Skeletal muscle tissue (tissue), 4 donors: ENCODE results near the gene MMRN1. TPM values are rescaled to one million over a fixed set of nuclear protein-coding genes. Genes with fewer than 3 reads are reported as not detected.

Experiments used
- H3K27ac ChIP-seq: one replicate; pipeline ENCODE4 v1.7.0; 2013; ENCODE audit warnings: mild to moderate bottlenecking, low read depth, low read length, inconsistent platforms
- H3K27me3 ChIP-seq, 3 donors: one replicate each; pipeline ENCODE4 v1.7.0; 2013; ENCODE audit warnings: low read length in 3 of 3; ENCODE audit not compliant: control insufficient read depth in 3 of 3, insufficient read depth in 3 of 3
- H3K36me3 ChIP-seq, 3 donors: one replicate each; pipeline ENCODE4 v1.7.0; 2013; ENCODE audit warnings: low read length in 3 of 3; ENCODE audit not compliant: control insufficient read depth in 3 of 3, insufficient read depth in 3 of 3
- H3K4me1 ChIP-seq, 3 donors: one replicate each; pipeline ENCODE4 v1.7.0; 2013; ENCODE audit warnings: low read length in 3 of 3, mild to moderate bottlenecking in 3 of 3; ENCODE audit not compliant: control insufficient read depth in 3 of 3, insufficient read depth in 3 of 3
- H3K4me3 ChIP-seq, 3 donors: one replicate each; pipeline ENCODE4 v1.7.0; 2013; ENCODE audit warnings: low read length in 3 of 3
- H3K9ac ChIP-seq, 3 donors: one replicate each; pipeline ENCODE4 v1.7.0; 2013; ENCODE audit warnings: low read length in 3 of 3, mild to moderate bottlenecking in 3 of 3, moderate library complexity in 2 of 3, low read depth in 1 of 3
- H3K9me3 ChIP-seq, 3 donors: one replicate each; pipeline ENCODE4 v1.7.0; 2013; ENCODE audit warnings: low read length in 3 of 3; ENCODE audit not compliant: control insufficient read depth in 3 of 3
- total RNA-seq: library from RNA; depleted of rRNA; stranded (reverse); fragments of >200 nt; gene quantifications from one replicate; pipeline ENCODE4 v1.2.3, GENCODE V29; 2014
- donor health status: Osteomylitis.

MMRN1 gene
- total RNA-seq, 1 donor from 2014 or later, result 9.4 TPM

DNA sequence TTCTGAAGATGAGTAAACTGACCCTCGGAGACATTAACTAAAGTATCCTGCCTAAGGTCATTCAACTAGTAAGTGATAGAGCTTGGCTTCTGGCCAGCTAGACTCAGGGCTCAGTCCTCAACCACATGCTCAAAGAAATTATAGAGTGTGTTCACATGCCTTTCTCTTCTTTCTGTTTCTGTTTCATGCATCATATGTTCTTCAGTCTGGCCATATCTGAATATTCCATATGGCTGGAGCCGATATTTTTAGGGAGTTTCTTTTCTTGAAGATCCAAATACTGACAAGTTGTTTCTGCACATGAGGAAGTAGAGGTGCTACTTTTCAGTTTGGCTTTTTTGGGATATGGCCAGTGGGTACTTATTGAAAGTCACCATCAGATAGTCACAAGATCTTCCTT lies 44.9 kb downstream of the MMRN1 start:
- H3K27me3 ChIP-seq, result no peaks in the 10 kb centered on the region
- H3K27ac ChIP-seq, result no peak overlapping the region
- no peaks in the 10 kb centered on the region for H3K9me3 ChIP-seq
- H3K9ac ChIP-seq, result no peak overlapping the region
- no peak overlapping the region for H3K4me3 ChIP-seq
- no peaks in the 10 kb centered on the region for H3K36me3 ChIP-seq
- H3K4me1 ChIP-seq, result no peaks in the 10 kb centered on the region

DNA sequence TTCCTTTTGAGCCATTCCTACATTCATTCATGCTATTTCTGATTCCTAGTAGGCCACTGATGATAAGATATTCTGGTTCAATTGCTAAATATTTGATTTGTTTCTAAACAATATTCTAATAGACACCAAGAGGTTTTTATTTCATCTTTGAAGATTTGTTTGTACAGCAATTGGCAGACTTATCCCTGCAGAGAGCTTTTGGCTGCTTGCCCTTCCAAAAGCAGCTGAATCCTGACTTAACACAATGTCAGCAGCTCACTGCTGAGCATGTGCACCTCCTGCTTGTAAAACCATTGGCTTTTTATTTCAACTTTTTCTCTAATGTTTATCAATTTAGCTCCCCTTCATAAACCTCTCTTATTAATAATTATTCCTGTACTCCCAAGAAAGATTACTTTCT lies 45.3 kb downstream of the MMRN1 start:
- Histone ChIP-seq H3K4me3 (no peak overlapping the region), H3K4me1 (no peaks in the 10 kb centered on the region), H3K9ac (no peak overlapping the region), H3K36me3 (no peaks in the 10 kb centered on the region), H3K27me3 (no peaks in the 10 kb centered on the region), H3K27ac (no peak overlapping the region), H3K9me3 (no peaks in the 10 kb centered on the region)

DNA sequence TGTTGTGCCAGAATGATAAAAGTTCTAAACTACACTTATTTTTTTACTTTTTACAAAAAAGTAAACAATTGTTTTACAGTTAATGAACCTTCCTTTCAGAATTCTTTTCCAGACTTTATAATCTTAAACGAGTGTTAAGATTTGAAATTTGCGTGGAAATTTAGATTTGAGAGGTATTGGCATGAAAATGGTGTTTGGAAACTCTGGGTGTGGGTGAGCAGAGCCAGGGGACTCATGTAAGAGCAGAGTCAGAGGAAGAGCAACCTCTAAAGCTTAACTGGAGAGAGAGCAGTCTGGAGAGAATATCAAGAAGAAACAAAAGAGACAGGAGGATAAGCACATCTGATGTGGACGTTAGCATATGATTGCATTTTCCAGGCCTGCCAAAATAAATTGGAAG lies 48.2 kb downstream of the MMRN1 start:
- Histone ChIP-seq H3K9ac (no peak overlapping the region), H3K4me1 (no peaks in the 10 kb centered on the region), H3K27me3 (no peaks in the 10 kb centered on the region), H3K4me3 (no peak overlapping the region), H3K9me3 (no peaks in the 10 kb centered on the region), H3K27ac (no peak overlapping the region), H3K36me3 (no peaks in the 10 kb centered on the region)

- no peaks in the 10 kb centered on the region for H3K9me3 ChIP-seq
- no peak overlapping the region for H3K27ac ChIP-seq
Observed at GRCh38 chr4:89949782-89950387, 55.2 kb downstream of the MMRN1 start.

DNA sequence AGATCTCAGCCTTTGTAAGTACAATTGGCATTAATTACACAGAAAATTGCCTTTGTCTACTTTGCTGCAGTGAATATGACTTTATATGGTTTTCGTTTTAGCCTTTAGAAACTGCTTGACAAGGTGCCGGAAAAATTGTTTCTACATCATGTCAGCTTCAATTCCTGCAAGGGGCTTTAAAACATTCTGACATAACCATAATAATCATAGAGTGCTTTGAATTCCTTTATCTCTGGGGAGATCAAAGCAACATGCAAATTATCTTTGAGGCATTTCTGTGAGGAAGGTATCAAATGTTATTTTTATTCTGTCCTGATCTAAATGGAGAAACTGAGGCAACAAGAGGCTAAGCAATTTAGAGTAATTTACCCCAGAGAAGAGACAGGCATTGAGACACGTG lies 57.8 kb downstream of the MMRN1 start:
- H3K9ac ChIP-seq, result no peak overlapping the region
- no peaks in the 10 kb centered on the region for H3K36me3 ChIP-seq
- H3K27me3 ChIP-seq, result no peaks in the 10 kb centered on the region
- no peaks in the 10 kb centered on the region for H3K4me1 ChIP-seq
- no peaks in the 10 kb centered on the region for H3K9me3 ChIP-seq
- no peak overlapping the region for H3K27ac ChIP-seq
- H3K4me3 ChIP-seq, result no peak overlapping the region

More at GRCh38 chr4:89949782-89950387, 55.2 kb downstream of the MMRN1 start:
- Histone ChIP-seq H3K9ac (no peak overlapping the region), H3K36me3 (no peaks in the 10 kb centered on the region), H3K4me1 (no peaks in the 10 kb centered on the region), H3K4me3 (no peak overlapping the region), H3K27me3 (no peaks in the 10 kb centered on the region)

DNA sequence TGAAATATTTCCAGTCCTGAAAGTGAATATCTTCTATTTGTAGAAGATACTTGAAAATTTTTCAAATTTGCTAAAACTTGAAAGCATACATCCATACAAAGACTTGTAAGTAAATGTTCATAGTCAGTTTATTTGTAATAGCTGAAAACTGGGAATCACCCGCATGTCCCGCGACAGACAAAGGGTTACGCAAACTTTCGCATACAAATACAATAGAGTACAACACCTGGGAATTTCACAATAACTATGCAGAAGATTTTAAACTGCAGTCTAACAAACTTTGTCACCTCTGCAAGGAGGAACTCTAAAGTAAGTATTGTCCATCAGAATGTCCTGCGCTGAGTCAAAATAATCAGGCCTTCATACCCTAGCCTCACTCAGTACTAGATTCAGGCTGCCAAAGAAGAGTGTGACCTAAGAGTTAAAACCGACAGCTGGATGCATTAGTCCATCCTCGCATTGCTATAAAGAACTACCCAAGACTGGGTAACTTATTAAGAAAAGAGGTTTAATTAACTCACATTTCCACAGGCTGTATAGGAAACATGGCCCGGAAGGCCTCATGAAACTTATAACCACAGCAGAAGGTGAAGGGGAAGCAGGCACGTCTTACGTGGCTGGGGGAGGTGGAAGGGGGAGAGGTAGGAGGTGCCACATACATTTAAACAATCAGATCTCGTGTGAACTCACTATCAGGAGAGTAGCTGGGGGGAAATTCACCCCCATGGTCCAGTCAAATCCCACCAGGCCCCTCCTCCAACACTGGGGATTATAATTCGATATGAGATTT lies 60.4 kb downstream of the MMRN1 start:
- no peaks in the 10 kb centered on the region for H3K4me1 ChIP-seq
- no peak overlapping the region for H3K27ac ChIP-seq
- H3K36me3 ChIP-seq, result no peaks in the 10 kb centered on the region
- H3K9me3 ChIP-seq, result no peaks in the 10 kb centered on the region
- H3K27me3 ChIP-seq, result no peaks in the 10 kb centered on the region
- no peak overlapping the region for H3K9ac ChIP-seq
- no peak overlapping the region for H3K4me3 ChIP-seq

GRCh38 chr4:89957046-89957926 lies 62.6 kb downstream of the MMRN1 start:
- Histone ChIP-seq H3K27ac (no peak overlapping the region), H3K9me3 (no peaks in the 10 kb centered on the region), H3K4me3 (no peak overlapping the region), H3K27me3 (no peaks in the 10 kb centered on the region), H3K4me1 (no peaks in the 10 kb centered on the region), H3K36me3 (no peaks in the 10 kb centered on the region), H3K9ac (no peak overlapping the region)

DNA sequence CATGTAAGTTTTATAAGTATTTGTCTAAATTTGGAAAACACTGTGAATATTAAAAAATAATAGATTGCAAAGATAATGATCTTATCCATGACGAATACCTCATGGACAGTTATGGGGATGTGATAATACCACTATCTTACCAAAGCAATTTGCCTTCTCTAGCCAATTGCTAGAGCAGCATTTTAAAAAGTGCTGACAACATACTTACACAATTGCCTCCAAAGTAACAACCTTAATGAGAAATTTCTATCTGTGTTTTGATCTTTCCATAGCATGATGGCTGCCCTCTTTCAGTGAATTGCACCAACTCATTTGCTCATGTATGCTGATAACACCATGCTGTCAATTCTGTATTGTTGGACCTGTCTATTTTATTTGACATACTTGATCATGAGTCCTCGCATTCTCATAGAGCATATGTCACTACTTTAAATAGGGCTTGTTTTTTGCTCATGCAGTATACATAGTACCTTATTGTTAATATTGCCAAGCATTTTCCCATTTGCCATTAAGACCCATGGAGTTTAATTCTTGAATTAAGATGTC lies 87.2 kb downstream of the MMRN1 start:
- H3K9me3 ChIP-seq, result no peaks in the 10 kb centered on the region
- no peaks in the 10 kb centered on the region for H3K36me3 ChIP-seq
- H3K4me1 ChIP-seq, result no peaks in the 10 kb centered on the region
- H3K4me3 ChIP-seq, result no peak overlapping the region
- H3K27ac ChIP-seq, result no peak overlapping the region
- no peak overlapping the region for H3K9ac ChIP-seq
- no peaks in the 10 kb centered on the region for H3K27me3 ChIP-seq

DNA sequence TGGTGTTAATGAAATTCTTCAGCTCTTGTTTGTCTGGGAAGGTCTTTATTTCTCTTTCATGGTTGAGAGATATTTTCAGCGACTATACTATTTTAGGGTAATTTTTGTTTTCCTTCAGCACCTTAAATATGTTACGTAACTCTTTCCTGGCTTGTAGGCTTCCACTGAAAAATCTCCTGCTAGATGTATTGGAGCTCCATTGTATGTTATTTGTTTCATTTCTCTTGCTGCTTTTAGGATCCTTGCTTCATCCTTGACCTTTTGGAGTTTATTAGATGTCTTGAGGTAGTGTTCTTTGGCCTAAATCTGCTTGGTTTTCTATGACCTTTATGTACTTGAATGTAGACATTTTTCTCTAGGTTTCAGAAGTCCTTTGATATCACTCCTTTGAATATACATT lies 93.6 kb downstream of the MMRN1 start:
- Histone ChIP-seq H3K27me3 (no peaks in the 10 kb centered on the region), H3K4me1 (no peaks in the 10 kb centered on the region), H3K4me3 (no peak overlapping the region), H3K27ac (no peak overlapping the region), H3K9me3 (no peaks in the 10 kb centered on the region), H3K36me3 (no peaks in the 10 kb centered on the region), H3K9ac (no peak overlapping the region)
